CD1c-positive myeloid dendritic cell (primary cell): ENCODE data around the gene EEFSEC.

Experiments used
- DNase-seq: peaks from one replicate; pipeline ENCODE4 v3.0.0-alpha.2; 2016; ENCODE audit errors: extremely low spot score

The EEFSEC gene

DNA sequence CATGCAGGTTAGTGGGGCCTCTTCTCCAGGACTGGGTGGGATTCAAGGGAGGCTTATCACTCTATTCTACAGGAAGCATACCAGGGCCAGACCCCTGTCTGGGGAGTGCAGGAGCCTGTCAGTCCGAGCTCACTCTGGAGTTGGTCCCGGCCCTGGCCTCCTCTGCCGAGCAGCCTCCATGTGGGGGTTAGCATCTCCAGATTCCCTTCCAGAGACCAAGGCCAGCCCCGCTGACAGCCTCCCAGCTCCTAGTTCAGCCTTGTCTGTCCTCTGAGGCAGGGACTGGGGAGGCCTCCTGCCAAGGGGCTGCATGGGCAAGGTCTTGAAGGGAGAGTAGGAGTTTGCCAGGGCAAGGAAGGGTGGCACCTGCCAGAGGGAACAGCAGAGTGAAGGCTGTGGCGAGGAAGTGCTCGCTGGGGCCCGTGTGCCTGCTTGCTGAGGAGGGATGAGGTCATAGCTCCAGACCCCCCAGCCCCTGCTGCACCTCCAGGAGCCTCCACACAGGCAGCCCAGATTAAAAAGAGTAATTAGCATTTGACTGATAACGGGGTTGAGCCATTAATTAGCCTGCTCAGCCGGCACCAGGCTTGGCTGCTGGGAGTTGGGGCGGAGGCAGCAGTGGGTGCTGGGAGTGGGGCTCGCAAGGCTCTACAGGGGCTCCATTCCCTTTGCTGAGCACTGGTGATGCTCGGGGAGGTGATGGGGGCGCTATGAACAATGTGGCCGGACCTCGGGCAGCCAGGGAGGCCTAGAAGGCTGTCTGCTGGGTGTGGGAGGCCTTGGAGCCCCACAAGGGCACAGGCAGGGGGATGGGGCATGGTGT, 259.1 kb downstream of the EEFSEC start:
- DNase-seq: no peak

DNA sequence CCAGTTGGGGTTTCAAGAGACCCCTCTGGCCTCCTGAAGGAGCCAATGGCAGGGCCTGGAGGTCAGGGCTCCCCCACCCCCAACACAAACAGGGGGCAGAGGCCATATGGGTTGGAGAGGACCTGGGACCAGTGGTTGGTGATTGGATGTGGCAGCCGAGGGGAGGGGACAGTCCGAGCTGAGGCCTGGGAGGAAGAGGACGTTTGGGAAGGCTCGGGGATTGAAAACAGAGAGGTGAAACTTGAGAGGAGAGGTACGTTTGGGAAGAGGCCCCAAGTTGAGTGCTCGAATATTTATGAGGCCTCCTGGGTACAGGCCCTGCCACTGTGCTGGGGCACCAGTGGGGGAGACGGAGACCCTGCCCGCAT, 259.7 kb downstream of the EEFSEC start:
- no peak for DNase-seq

DNA sequence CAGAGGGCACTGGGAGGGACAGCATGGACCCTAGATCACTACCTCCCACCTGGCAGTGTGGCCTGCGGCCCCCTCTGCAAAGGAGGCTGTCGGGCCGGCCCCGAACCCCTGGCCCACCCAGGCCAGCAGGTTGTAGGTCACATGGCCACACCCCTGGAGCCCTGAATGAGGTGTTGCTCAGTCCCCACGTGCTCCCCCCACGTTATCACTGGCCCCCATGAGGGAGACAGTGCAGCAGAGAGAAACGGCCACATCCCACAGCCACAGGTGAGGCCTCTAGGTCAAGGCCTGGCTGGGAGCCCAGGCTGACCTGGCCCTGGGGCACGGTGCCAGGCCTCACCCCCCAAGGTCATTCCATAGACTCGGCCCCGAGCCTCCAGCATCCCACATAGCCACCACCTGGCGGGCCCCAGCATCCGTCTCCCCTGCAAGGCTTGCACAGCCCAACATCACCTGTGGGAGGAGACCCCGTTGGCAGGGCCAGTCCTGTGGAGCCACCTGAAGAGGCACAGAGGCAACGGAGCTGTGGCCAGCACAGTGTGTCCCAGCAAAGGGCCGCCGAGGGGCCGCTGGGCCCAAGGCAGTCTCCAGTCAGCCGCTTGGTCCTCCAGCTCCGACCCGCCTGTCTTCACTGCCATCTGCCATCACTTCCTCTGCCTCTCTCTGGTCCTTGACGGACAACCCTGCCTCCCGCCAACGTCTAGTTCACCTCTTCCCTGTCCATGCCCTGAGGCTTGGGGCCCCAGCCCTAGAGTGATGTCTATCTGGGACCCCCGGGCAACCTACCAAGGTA, 260.3 kb downstream of the EEFSEC start:
- no peak for DNase-seq

DNA sequence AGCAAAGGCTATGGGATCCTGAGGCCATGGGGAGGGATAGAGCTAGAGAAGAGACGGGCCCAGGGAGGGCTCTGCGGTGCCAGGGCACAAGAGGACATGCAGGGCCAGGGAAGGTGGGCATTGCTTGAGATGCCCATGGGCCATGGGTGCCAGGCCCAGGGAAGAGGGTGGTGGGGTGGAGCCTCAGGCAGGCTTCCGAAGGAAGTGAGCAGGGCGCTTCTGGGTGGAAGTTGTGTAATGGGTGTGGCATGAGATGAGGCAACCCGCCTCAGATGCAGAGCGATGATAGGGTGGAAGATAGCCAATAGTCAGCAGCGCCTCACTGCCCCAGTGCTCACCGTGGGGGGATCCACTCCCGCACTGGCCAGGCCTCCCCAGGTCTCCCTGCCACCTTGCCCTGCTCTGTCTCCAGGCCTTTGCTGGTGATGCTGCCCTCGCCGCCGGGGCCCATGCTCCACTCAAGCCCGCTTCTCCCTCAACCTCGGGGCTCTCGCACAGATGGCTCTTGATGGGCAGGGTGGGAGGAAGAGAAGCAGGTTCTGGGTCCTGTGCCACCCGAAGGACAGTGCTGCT, 262.0 kb downstream of the EEFSEC start:
- DNase-seq: no peak

DNA sequence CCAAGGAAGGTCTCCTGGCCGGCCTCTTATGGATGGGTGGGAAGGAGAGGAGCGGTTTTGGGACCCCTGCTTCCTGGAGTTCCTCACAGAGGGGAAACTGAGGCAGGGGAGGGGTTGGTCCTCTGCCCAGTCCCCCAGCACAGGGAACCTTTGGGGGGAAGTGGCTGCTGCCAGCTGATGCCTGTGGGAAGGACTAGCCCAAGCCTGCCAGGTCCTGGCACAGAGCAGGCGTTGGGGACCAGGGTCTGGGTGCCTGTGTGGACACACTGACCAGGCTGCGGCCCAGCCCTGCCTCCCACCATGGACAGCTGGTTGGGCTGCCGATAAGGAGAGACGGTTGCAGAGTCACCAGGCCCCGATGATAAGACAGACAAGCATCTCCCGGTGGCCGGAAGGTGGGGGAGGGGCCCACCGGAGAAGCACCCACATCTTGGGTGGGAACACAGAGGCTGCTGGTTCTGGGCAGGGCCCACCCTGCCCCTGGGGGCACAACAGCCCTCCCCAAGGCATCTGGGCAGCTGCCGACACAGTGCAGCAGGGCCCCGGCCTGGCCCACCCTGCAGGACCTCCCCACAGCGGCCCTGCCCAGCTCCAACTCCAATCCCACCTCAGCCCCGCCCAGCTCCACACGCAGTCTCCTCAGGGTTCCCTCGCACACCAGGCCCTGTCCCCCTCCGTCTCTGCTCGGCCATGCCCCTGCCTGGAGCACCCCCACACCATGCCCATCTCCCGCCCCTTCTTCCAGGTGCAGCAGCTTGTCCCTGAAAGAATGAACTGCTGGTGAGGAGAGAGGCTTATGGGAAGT, 262.7 kb downstream of the EEFSEC start:
- DNase-seq: no peak

DNA sequence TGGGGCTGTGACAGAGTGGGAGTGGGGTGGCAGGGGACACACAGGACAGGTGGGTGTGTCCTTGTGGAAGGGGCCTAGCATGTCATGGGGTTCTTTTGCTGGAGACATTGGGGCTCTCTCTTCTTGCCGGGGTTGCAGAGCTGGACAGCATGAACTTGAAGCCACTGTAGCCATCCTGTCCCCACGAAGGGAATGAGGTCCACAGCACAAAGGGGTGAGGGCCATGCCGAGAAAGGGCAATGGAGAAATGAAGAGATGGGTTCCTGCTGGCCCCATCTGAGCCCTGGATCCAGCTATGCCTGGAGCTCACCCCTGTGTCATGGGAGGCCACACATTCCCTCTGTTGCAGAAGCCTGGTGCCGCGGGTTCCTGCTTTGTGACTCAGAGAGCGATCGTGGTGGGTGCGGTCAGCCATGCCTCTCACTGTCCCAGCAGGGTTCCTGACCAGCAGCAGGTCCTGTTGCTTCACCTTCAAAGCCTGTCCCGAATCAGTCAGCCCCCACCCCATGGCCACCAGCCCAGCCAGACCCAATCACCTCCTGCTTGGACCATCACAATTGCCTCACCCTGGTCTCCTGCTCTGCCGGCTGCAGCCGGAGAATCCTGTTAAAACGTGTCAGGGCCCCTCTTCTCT, 263.4 kb downstream of the EEFSEC start:
- peak; percentile 18 for DNase-seq

DNA sequence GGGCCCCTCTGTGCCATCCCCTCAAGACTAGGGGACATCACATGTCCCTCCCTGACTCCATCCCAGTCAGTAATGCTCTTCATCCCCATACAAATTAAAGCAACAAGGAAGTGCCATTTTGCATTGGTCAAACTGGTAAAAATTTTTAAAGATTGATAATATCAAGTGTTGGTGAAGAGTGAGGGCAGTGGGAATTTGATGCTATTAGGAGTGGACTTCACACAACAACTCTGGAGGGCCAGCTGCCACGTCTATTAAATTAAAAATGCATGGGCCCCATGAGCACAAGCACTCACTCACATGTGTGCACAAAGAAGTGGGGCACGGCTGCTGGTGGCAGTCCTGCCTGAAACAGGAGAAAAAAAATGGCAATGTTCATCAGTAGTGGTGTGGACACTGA, 265.6 kb downstream of the EEFSEC start:
- DNase-seq: no peak

DNA sequence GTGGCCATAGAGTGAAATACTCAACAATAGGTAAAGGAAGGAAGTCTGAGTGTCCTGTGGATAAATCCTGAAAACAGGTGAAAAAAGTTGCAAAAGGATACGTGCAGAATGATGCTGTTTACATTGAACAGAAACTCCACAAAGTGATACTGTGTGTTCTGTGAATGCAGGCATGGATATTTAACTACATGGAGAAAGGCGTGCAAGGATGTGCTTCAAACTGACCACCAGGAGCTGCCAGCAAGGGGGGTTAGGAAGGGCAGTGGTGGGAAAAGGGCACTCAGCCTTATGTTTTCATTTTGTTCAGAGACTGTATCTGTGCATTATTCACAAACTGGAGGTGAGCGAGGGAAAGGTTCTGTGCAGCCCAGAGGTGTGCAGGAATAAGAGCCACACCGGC, 266.0 kb downstream of the EEFSEC start:
- no peak for DNase-seq

DNA sequence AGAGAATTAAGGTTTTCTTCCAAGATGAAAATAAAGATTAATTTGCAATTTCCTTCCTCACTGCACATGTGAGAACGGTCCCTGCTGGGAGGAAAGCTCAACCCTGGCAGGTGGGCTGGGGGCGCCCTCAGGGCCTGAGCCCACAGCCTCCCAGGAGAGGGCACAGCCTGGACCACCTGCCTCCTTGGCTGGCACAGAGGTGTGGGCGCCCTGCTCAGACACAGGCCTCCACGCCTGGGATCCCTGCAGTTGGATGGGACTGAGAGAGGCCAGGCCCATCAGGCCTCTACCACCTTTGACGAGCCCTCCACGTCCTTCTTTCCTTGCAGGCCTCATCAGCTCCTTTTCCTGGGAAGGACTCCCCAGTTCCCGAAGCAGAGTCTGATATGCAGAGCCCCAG, 267.0 kb downstream of the EEFSEC start:
- DNase-seq: no peak

DNA sequence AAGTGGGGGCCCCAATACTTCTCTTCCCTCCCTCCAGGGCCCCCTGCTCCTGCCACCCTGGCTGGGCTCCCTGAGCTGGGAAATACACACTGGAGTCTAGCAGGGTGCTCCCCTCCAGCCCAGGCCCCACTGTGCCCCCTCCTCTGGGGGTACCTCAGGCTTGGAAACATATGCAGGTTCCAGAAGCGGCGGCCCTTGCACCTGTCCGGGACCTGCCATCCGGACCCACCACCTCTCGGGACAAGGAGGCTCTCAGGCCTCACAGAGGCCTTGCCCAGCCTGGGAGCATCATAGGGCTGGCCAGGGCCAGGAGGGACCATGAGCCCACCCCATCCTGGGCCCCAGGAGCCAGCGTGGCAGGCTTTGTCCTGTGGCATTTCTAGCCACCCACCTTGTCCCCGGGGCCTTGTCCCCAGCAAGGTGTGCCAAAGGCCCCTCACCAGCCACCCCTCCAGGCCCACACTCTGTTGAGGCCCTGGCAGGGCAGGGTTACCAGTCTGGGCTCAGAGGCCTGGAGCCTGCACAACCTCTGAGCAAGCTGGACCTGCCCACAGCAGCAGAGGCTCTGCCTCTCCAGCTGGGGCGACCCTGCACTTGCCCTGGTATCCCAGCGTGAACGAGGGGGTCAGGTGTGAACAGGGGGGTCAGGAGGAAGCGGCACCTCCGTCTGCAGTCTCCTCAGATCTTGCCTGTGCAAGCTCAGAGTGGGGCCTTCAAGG, 267.6 kb downstream of the EEFSEC start:
- no peak for DNase-seq

DNA sequence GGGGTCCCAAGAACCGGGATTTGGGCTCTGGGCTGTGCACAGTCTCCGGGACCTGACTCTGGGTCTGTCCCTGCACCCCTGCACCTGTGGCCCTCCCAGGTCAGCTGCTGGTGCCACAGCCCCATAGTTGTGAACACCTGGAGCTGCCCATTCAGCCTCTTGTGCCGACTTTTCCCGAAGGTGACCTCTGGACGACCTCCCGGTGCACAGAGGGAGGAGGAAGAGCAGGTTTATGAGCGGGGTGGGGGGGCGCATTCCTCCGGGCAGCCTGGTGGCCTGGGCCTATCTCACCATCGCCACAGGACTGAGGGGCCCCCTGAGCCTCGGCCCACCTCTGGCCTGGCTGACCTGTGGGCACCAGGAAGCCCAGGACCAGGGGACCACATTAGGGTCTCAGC, 268.2 kb downstream of the EEFSEC start:
- DNase-seq: no peak

DNA sequence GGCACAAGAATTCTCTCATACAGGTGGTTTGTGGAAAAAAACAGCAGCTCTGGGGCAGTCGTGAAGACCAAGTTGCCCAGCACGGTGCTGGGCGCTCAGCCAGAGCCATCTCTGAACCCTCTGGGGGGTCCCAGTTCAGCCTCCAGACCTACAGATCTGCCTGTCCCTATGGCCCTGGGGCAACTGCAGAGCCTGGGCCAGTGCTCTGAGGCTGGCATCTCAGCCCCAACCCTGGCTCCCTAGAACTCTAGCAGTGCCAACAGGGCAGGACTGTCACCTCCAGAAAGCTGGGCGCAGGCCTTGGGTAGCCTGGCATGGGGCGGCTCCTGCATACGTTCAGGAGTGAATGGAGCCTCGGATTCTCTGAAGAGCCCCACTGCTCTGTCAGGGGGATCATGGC, 268.7 kb downstream of the EEFSEC start:
- DNase-seq: no peak

DNA sequence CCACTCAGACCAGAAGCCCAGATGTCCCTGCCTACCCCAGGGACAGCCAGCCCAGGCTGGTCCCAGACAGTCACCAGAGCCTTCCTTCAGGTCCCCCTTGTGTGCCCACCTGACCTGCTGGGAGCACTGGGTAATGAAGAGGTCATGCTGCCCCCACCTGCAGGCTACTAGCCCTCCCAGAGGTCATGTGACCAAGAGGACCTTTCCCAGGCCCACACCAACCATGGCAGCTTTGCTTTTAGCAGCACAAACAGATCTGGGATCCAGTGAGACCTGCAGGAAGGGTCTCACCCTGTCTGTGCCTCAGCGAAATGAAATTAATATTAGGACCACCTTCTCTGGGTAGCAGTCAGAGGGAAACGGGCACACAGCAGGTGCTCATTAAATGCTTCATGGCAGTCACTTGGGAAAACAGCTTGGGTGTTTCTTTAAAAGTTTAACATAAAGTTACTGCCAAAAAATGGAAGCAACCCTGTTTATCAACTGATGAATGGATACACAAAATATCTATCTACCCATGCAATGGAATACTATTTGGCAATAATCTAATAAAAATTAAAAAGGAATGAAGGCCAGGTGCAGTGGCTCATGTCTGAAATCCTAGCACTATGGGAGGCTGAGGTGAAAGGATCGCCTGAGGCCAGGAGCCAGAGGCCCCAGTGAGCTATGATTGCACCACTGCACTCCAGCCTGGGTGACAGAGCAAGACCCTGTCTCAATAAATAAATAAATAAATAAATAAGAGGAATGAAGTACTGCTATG, 269.7 kb downstream of the EEFSEC start:
- DNase-seq: no peak

DNA sequence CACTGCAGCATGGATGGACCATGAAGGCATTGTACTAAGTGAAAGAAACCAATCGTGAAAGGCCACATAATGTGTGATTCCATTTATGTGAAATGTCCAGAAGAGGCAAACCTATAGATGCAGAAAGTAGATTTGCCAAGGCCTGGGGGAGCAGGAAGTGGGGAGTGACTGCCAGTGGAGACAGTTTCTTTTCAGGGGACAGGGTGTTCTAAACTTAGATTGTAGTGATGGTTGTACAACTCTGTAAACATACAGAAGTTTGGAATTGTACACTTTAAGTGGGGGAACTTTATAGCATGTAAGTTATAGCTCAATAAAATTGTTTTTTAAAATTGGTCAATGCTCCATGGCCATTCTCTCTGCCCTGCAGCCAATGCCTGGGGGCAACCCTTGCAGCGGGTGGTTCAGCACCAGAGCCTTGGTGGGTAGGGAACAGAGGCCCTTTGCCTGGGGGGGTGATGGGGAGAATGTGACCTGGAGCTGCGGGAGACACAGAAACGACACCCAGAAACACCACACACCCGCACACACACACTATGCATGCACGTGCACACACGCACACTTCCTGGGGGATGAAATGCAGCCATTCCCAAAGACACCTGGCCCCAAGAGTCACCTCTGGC, 270.4 kb downstream of the EEFSEC start:
- no peak for DNase-seq

DNA sequence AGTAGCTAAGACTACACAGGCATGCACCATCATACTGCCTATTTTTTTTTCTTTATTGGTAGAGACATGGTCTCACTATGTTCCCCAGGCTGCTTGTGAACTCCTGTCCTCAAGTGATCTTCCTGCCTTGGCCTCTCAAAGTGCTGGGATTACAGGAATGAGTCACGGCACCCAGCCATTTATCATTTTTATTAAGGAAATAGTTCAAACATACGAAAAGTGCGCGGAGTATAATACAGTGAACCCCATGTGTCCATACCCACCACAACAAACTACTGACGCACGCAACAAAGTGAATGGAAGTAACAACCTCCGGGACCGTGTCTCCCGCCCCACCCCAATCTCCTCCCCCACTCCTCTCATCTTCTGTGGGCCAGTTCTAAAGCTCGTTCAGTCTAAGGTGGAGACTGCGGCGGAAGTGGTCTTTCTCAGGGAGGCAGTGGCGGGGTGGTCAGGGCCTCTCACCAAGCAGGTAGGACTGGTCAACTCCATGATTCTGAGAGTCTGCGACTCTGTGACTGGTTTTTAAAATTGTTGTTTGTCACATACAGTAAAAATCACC, 271.3 kb downstream of the EEFSEC start:
- no peak for DNase-seq

DNA sequence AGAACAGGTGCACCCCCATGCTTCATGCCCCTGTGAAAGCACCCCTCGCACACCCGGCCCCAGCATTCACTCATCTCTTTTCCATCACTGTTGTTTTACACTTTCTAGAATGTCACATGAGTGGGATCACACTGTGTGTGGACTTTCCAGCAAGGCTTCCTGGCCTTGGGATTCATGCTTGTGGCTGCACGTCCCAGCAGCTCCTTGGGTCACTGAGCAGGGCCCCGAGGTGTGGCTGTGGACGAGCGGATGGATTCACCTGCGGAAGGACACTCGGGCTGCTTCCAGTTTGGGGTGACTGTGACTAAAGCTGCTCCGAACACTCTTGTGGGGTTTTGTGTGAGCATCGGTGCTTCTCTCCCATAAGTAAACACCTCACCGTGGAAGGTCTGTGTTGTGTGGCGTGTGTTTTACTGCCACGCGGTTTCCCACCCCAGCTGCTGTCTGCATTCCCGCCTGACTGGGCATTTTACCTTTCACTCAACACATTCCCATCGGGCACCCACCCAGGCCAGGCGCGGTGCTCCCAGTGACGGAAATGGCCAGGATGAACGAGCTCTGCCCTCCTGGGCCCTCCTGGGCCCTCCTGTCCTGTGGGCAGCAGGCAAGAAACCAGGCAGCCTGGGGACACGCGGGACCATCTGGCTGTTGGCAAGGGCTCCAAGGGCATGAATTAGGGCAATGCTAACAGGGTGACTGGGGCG, 272.0 kb downstream of the EEFSEC start:
- no peak for DNase-seq

DNA sequence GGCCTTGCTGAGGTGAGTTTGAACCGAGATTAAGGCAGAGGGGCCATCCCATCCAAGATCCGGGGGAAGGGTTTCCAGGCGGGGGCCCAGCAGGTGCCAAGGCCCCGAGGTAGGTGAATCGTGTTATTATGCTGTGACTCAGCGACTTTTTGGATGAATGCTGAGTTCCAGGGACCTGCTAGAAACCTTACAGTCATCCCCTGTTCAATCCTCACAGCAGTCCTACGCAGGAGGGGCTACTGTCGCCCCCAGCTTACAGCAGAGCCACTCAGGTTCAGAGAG, 272.5 kb downstream of the EEFSEC start:
- DNase-seq: no peak

DNA sequence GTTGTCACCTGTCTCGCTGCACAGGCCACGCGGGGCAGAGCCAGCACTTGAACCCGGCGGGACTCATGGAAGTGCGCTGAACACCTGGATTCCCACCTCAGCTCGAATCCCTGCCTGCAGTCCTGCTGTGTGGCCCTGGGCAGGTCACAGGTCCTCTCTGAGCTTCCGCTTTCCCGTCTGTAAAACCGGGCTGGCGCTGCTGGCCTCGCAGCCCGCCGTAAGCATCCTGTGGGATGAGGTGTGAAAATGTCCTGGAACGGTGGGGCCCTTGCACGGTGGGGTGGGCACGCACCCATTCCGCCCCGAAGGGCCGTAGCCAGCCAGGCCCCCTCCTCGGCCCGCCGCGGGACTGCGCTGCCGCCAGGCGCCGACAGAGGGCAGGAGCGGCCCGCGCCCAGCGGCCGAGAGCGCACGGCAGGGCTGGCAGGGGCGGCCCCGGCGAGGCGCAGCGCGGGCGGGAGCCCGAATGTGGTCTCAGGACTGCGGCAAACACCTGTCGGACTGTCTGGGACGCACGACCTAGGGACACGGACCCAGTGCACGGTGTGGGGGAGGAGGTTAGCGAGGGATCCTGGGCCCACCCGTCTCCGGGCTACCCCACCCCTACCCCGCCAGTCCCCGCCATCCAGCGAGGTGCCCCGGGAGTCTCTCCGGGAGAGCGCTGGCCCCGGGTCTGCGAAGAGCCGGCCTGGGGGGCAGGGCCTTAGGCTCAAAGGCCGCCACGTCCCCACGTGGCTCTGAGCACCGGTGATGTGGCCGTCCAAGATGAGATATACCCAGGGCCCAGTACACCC, 273.0 kb downstream of the EEFSEC start:
- DNase-seq: peak; percentile 68
